ENCODE data around the gene MYH10.

- TF ChIP-seq EZH2 (IDR thresholded peaks at IDR 0.05; ENCODE audit: insufficient read depth, poor library complexity, severe bottlenecking): no peak
- TF ChIP-seq EZH2phosphoT487 (IDR thresholded peaks at IDR 0.05; ENCODE audit: insufficient read depth, low read depth): no peak
These were observed 141.6 kb downstream of the MYH10 start for GRCh38 chr17:8488901-8489300.
